PC-9 (cell line): Measurements from ENCODE around the gene AK5.

ENCODE experiments used
- EZH2 ChIP-seq: fragments of 200-600 bp; sonication (generic); IDR thresholded peaks from 2 replicates; pipeline ENCODE4 v1.8.0; 2017; ENCODE audit warnings: antibody characterized with exemption, low read depth
- TF ChIP-seq, protein P1 (sequence below): fragments of 200-600 bp; sonication (generic); conservative IDR thresholded peaks from 2 replicates; pipeline ENCODE4 v1.6.1; 2017; ENCODE audit warnings: mixed run types, antibody characterized with exemption, mild to moderate bottlenecking, moderate library complexity

GRCh38 chr1:77279929-77280328 lies 1.9 kb upstream of the AK5 start:
- TF ChIP-seq, protein P1, sequence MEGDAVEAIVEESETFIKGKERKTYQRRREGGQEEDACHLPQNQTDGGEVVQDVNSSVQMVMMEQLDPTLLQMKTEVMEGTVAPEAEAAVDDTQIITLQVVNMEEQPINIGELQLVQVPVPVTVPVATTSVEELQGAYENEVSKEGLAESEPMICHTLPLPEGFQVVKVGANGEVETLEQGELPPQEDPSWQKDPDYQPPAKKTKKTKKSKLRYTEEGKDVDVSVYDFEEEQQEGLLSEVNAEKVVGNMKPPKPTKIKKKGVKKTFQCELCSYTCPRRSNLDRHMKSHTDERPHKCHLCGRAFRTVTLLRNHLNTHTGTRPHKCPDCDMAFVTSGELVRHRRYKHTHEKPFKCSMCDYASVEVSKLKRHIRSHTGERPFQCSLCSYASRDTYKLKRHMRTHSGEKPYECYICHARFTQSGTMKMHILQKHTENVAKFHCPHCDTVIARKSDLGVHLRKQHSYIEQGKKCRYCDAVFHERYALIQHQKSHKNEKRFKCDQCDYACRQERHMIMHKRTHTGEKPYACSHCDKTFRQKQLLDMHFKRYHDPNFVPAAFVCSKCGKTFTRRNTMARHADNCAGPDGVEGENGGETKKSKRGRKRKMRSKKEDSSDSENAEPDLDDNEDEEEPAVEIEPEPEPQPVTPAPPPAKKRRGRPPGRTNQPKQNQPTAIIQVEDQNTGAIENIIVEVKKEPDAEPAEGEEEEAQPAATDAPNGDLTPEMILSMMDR, result no peak
- no peak for TF ChIP-seq EZH2
